Activated naive CD4-positive, alpha-beta T cell treated with anti-CD3 and anti-CD28 coated beads for 36 hours (primary cell): ENCODE measurements around the gene GINS2. TPM values are rescaled to one million over a fixed set of nuclear protein-coding genes. Genes with fewer than 3 reads are reported as not detected.

Source experiments
- CTCF ChIA-PET: fragments of 350-600 bp; sonication (Branson Sonifier 250); formaldehyde crosslinking; loops from one replicate; lab custom pipeline; 2021; ENCODE audit warnings: antibody characterized with exemption; lab: Charles Lee
- DNase-seq: peaks from one replicate; pipeline ENCODE4 v3.0.0-alpha.2; 2020
- H3K27ac Mint-ChIP-seq: one replicate; pipeline ENCODE4 v1.8.0; 2021; ENCODE audit warnings: mild to moderate bottlenecking, mixed read lengths
- H3K27me3 Mint-ChIP-seq: one replicate; pipeline ENCODE4 v1.8.0; 2021; ENCODE audit warnings: low read depth, mixed read lengths
- H3K36me3 Mint-ChIP-seq: one replicate; pipeline ENCODE4 v1.8.0; 2021; ENCODE audit warnings: low read depth, mixed read lengths
- H3K4me1 Mint-ChIP-seq: one replicate; pipeline ENCODE4 v1.8.0; 2021; ENCODE audit warnings: low read depth, mixed read lengths
- H3K4me3 Mint-ChIP-seq: one replicate; pipeline ENCODE4 v1.8.0; 2021; ENCODE audit warnings: mild to moderate bottlenecking, moderate library complexity, mixed read lengths
- H3K9me3 Mint-ChIP-seq: one replicate; pipeline ENCODE4 v1.8.0; 2021; ENCODE audit warnings: mixed read lengths
- intact Hi-C: fragments of 100-400 bp; cut with micrococcal nuclease; formaldehyde crosslinking; loops from one replicate; pipeline ENCODE4 v1.15.1; 2023
- total RNA-seq, 2 experiments: library from RNA; stranded (reverse); gene quantifications; one replicate each; pipeline ENCODE4 v1.2.3, GENCODE V29; 2021

The GINS2 gene
- total RNA-seq, 2 experiments from 2014 or later: 60.7 to 66.6 TPM

GRCh38 chr16:85639529-85640253, 49.1 kb downstream of the GINS2 start:
- no peak overlapping the region for H3K27ac Mint-ChIP-seq
- H3K27me3 Mint-ChIP-seq: no peaks in the 10 kb centered on the region
- H3K9me3 Mint-ChIP-seq: no peaks in the 10 kb centered on the region
- H3K36me3 Mint-ChIP-seq: no peaks in the 10 kb centered on the region
- intact Hi-C loops: no loop called here
- no peak for DNase-seq
- CTCF ChIA-PET: no interaction called here
- no peaks in the 10 kb centered on the region for H3K4me1 Mint-ChIP-seq
- no peak overlapping the region for H3K4me3 Mint-ChIP-seq

- CTCF ChIA-PET: no interaction called here
- Mint-ChIP-seq H3K9me3 (no peaks in the 10 kb centered on the region), H3K27me3 (no peaks in the 10 kb centered on the region), H3K27ac (no peak overlapping the region), H3K4me3 (no peak overlapping the region), H3K36me3 (no peaks in the 10 kb centered on the region), H3K4me1 (no peaks in the 10 kb centered on the region)
- no peak for DNase-seq
- intact Hi-C loops: no loop called here
Measured at GRCh38 chr16:85638695-85639409, 49.9 kb downstream of the GINS2 start.

GRCh38 chr16:85637808-85638647, 50.7 kb downstream of the GINS2 start:
- no peak overlapping the region for H3K27ac Mint-ChIP-seq
- no peak overlapping the region for H3K4me3 Mint-ChIP-seq
- CTCF ChIA-PET: interaction anchor here (0.6 kb wide), 1 partner anchor 208 kb away, joined by 3 read pairs; no protein-coding TSS in a partner anchor
- no peaks in the 10 kb centered on the region for H3K4me1 Mint-ChIP-seq
- intact Hi-C loops: no loop called here
- H3K36me3 Mint-ChIP-seq: no peaks in the 10 kb centered on the region
- no peaks in the 10 kb centered on the region for H3K27me3 Mint-ChIP-seq
- no peak for DNase-seq
- H3K9me3 Mint-ChIP-seq: no peaks in the 10 kb centered on the region

- Mint-ChIP-seq H3K27ac (no peak overlapping the region), H3K4me3 (no peak overlapping the region), H3K36me3 (no peaks in the 10 kb centered on the region), H3K27me3 (no peaks in the 10 kb centered on the region), H3K4me1 (no peaks in the 10 kb centered on the region), H3K9me3 (no peaks in the 10 kb centered on the region)
- CTCF ChIA-PET: interaction anchor here (0.6 to 1.0 kb wide), 2 partner anchors 21 to 209 kb away, joined by 3 read pairs; no protein-coding TSS in a partner anchor
- intact Hi-C loops: no loop called here
- no peak for DNase-seq
Measured at GRCh38 chr16:85637061-85637807, 51.5 kb downstream of the GINS2 start.

- H3K27me3 Mint-ChIP-seq: no peaks in the 10 kb centered on the region
- H3K4me3 Mint-ChIP-seq: no peak overlapping the region
- no peak for DNase-seq
- H3K36me3 Mint-ChIP-seq: no peaks in the 10 kb centered on the region
- no peaks in the 10 kb centered on the region for H3K9me3 Mint-ChIP-seq
- CTCF ChIA-PET: interaction anchor here (1.0 kb wide), 1 partner anchor 20 kb away, joined by 3 read pairs; no protein-coding TSS in a partner anchor
- intact Hi-C loops: no loop called here
- H3K4me1 Mint-ChIP-seq: no peaks in the 10 kb centered on the region
- H3K27ac Mint-ChIP-seq: no peak overlapping the region
Measured at GRCh38 chr16:85636234-85636812, 52.4 kb downstream of the GINS2 start.

- Mint-ChIP-seq H3K27ac (no peak overlapping the region), H3K36me3 (no peaks in the 10 kb centered on the region), H3K9me3 (no peaks in the 10 kb centered on the region), H3K4me1 (no peaks in the 10 kb centered on the region), H3K4me3 (no peak overlapping the region), H3K27me3 (no peaks in the 10 kb centered on the region)
- intact Hi-C loops: no loop called here
- no peak for DNase-seq
- CTCF ChIA-PET: interaction anchor here (1.3 kb wide), 1 partner anchor 22 kb away, joined by 3 read pairs; no protein-coding TSS in a partner anchor
Measured at GRCh38 chr16:85635545-85636140, 53.1 kb downstream of the GINS2 start.

GRCh38 chr16:85634747-85635544, 53.8 kb downstream of the GINS2 start:
- no peak for DNase-seq
- intact Hi-C loops: no loop called here
- CTCF ChIA-PET: interaction anchor here (0.7 to 1.3 kb wide), 2 partner anchors 23 to 80 kb away, joined by 3 read pairs; no protein-coding TSS in a partner anchor
- Mint-ChIP-seq H3K4me3 (no peak overlapping the region), H3K4me1 (no peaks in the 10 kb centered on the region), H3K27me3 (no peaks in the 10 kb centered on the region), H3K27ac (no peak overlapping the region), H3K36me3 (no peaks in the 10 kb centered on the region), H3K9me3 (peaks cover under 1% of the 10 kb centered on the region)

- Mint-ChIP-seq H3K36me3 (no peaks in the 10 kb centered on the region), H3K27me3 (no peaks in the 10 kb centered on the region), H3K27ac (no peak overlapping the region), H3K4me3 (no peak overlapping the region), H3K9me3 (peaks cover 8% of the 10 kb centered on the region), H3K4me1 (no peaks in the 10 kb centered on the region)
- CTCF ChIA-PET: no interaction called here
- DNase-seq: no peak
- intact Hi-C loops: no loop called here
Measured at GRCh38 chr16:85633888-85634287, 54.9 kb downstream of the GINS2 start.

- no peak for DNase-seq
- Mint-ChIP-seq H3K27ac (no peak overlapping the region), H3K4me3 (no peak overlapping the region), H3K9me3 (peaks cover 8% of the 10 kb centered on the region), H3K36me3 (no peaks in the 10 kb centered on the region), H3K27me3 (no peaks in the 10 kb centered on the region), H3K4me1 (no peaks in the 10 kb centered on the region)
- CTCF ChIA-PET: no interaction called here
- intact Hi-C loops: no loop called here
Measured at GRCh38 chr16:85633438-85633743, 55.4 kb downstream of the GINS2 start.

- no peaks in the 10 kb centered on the region for H3K36me3 Mint-ChIP-seq
- H3K27ac Mint-ChIP-seq: no peak overlapping the region
- H3K9me3 Mint-ChIP-seq: peaks cover 8% of the 10 kb centered on the region
- intact Hi-C loops: no loop called here
- CTCF ChIA-PET: no interaction called here
- H3K4me3 Mint-ChIP-seq: no peak overlapping the region
- no peaks in the 10 kb centered on the region for H3K4me1 Mint-ChIP-seq
- DNase-seq: no peak
- no peaks in the 10 kb centered on the region for H3K27me3 Mint-ChIP-seq
Measured at GRCh38 chr16:85632709-85633437, 55.9 kb downstream of the GINS2 start.
